NT2/D1 (cell line): ENCODE results near the gene SMIM36.

ENCODE experiments used
- SUZ12 ChIP-seq: IDR thresholded peaks from 2 replicates; pipeline ENCODE4 v1.6.1; 2011; ENCODE audit not compliant: insufficient read length, insufficient read depth; ENCODE audit errors: extremely low read depth
- YY1 ChIP-seq: IDR thresholded peaks from 2 replicates; pipeline ENCODE4 v1.6.1; 2011; ENCODE audit not compliant: insufficient read length, insufficient read depth

GRCh38 chr17:55531053-55531728 is 19.9 kb upstream of the SMIM36 start:
- TF ChIP-seq SUZ12: no peak
- TF ChIP-seq YY1: no peak
